Smooth muscle cell of the brain vasculature (primary cell): Measurements from ENCODE around the gene RCN1.

Experiments used
- DNase-seq: peaks from one replicate; pipeline ENCODE4 v3.0.0-alpha.2; 2012; ENCODE audit warnings: low read depth, low spot score

The RCN1 gene

GRCh38 chr11:32153747-32154146 is 62.9 kb downstream of the RCN1 start:
- no peak for DNase-seq

DNA sequence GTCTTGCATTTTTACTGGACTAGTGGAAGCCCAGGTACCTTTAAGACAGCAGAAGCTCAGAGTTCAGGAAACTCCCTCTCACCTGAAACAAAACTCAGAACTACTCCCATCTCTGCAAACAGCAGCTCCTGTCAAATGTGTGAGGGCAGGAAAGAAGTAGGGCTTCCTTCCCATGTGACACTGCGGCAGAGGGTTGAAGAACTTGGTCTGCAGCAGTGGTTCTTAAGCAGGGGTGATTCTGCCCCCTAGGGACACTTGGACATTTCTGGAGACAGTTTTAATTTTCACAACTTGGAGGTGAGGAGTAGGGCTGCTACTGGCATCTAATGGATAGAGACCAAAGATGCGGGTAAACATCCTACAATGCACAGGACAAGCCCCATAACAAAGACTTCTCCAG is 63.4 kb downstream of the RCN1 start:
- DNase-seq = no peak
